Activated CD8-positive, alpha-beta memory T cell treated with anti-CD3 and anti-CD28 coated beads, Interleukin-2, amount 10 ng/mL, durations not matched to agents 7 days and 5 days (primary cell): ENCODE data around the gene C1S. TPM values are rescaled to one million over a fixed set of nuclear protein-coding genes. Genes with fewer than 3 reads are reported as not detected.

ENCODE experiments used
- ATAC-seq: fragments of 150-1000 bp; cut with Tn5 transposase; one replicate; pipeline ENCODE4 v1.10.0; 2021; ENCODE audit warnings: moderate library complexity
- CTCF ChIA-PET: fragments of 350-600 bp; sonication (Branson Sonifier 250); formaldehyde crosslinking; loops from one replicate; lab custom pipeline; 2021; ENCODE audit warnings: antibody characterized with exemption; lab: Charles Lee
- DNase-seq: peaks from one replicate; pipeline ENCODE4 v3.0.0-alpha.2; 2020
- H3K27ac Mint-ChIP-seq: one replicate; pipeline ENCODE4 v1.8.0; 2021; ENCODE audit warnings: mild to moderate bottlenecking, mixed read lengths
- H3K27me3 Mint-ChIP-seq: one replicate; pipeline ENCODE4 v1.8.0; 2021; ENCODE audit warnings: mixed read lengths
- H3K36me3 Mint-ChIP-seq: one replicate; pipeline ENCODE4 v1.8.0; 2021; ENCODE audit warnings: mild to moderate bottlenecking, mixed read lengths
- H3K4me1 Mint-ChIP-seq: one replicate; pipeline ENCODE4 v1.8.0; 2021; ENCODE audit warnings: mixed read lengths
- H3K4me3 Mint-ChIP-seq: one replicate; pipeline ENCODE4 v1.8.0; 2021; ENCODE audit warnings: mild to moderate bottlenecking, moderate library complexity, mixed read lengths
- H3K9me3 Mint-ChIP-seq: one replicate; pipeline ENCODE4 v1.8.0; 2022; ENCODE audit warnings: low read depth, mixed read lengths
- total RNA-seq, 2 experiments: library from RNA; stranded (reverse); gene quantifications; one replicate each; pipeline ENCODE4 v1.2.3, GENCODE V29; 2021

C1S gene
- total RNA-seq, 2 experiments from 2014 or later, result 1.6 to 2.5 TPM

GRCh38 chr12:7069386-7069785 is 8.9 kb downstream of the C1S start:
- no peak overlapping the region for H3K27ac Mint-ChIP-seq
- peaks cover 23% of the 10 kb centered on the region for H3K27me3 Mint-ChIP-seq
- no peak overlapping the region for H3K4me3 Mint-ChIP-seq
- H3K36me3 Mint-ChIP-seq, result no peaks in the 10 kb centered on the region
- CTCF ChIA-PET, result interaction anchor here (1.1 to 1.2 kb wide), 2 partner anchors 24 to 40 kb away, joined by 3 read pairs; partner anchors contain the start of gene C1RL
- DNase-seq (no peak), ATAC-seq (no peak)
- H3K9me3 Mint-ChIP-seq, result no peaks in the 10 kb centered on the region
- peaks cover 2% of the 10 kb centered on the region for H3K4me1 Mint-ChIP-seq

GRCh38 chr12:7072035-7072434 is 11.5 kb downstream of the C1S start:
- Mint-ChIP-seq H3K27ac (no peak overlapping the region), H3K27me3 (peaks cover 23% of the 10 kb centered on the region), H3K4me3 (no peak overlapping the region), H3K36me3 (no peaks in the 10 kb centered on the region), H3K9me3 (no peaks in the 10 kb centered on the region), H3K4me1 (peaks cover 11% of the 10 kb centered on the region)
- ATAC-seq (no peak), DNase-seq (no peak)
- CTCF ChIA-PET, result no interaction called here

- CTCF ChIA-PET, result interaction anchor here (1.3 kb wide), 1 partner anchor 40 kb away, joined by 3 read pairs; no protein-coding TSS in a partner anchor
- peaks cover 11% of the 10 kb centered on the region for H3K4me1 Mint-ChIP-seq
- no peak overlapping the region for H3K27ac Mint-ChIP-seq
- H3K4me3 Mint-ChIP-seq, result no peak overlapping the region
- ATAC-seq (no peak), DNase-seq (no peak)
- H3K9me3 Mint-ChIP-seq, result no peaks in the 10 kb centered on the region
- peaks cover 23% of the 10 kb centered on the region for H3K27me3 Mint-ChIP-seq
- no peaks in the 10 kb centered on the region for H3K36me3 Mint-ChIP-seq
Measured at GRCh38 chr12:7072554-7072953, 12.0 kb downstream of the C1S start.

GRCh38 chr12:7073946-7074345 is 13.4 kb downstream of the C1S start:
- Mint-ChIP-seq H3K27me3 (peaks cover 23% of the 10 kb centered on the region), H3K27ac (no peak overlapping the region), H3K36me3 (no peaks in the 10 kb centered on the region), H3K4me1 (peaks cover 11% of the 10 kb centered on the region), H3K4me3 (no peak overlapping the region), H3K9me3 (no peaks in the 10 kb centered on the region)
- DNase-seq, result no peak
- CTCF ChIA-PET, result no interaction called here
- no peak for ATAC-seq

GRCh38 chr12:7075518-7075917 is 15.0 kb downstream of the C1S start:
- H3K27me3 Mint-ChIP-seq, result peaks cover 23% of the 10 kb centered on the region
- no peak for DNase-seq
- CTCF ChIA-PET, result interaction anchor here (1.3 to 1.7 kb wide), 3 partner anchors 17 to 131 kb away, joined by 4 to 5 read pairs (median 5); partner anchors contain the start of genes C12orf57, C1R, LPCAT3 and RNU7-1
- no peaks in the 10 kb centered on the region for H3K36me3 Mint-ChIP-seq
- no peak overlapping the region for H3K4me3 Mint-ChIP-seq
- peaks cover 11% of the 10 kb centered on the region for H3K4me1 Mint-ChIP-seq
- no peaks in the 10 kb centered on the region for H3K9me3 Mint-ChIP-seq
- H3K27ac Mint-ChIP-seq, result no peak overlapping the region
- no peak for ATAC-seq

- DNase-seq, result no peak
- no peak for ATAC-seq
- peaks cover 11% of the 10 kb centered on the region for H3K4me1 Mint-ChIP-seq
- H3K27me3 Mint-ChIP-seq, result peaks cover 19% of the 10 kb centered on the region
- H3K9me3 Mint-ChIP-seq, result no peaks in the 10 kb centered on the region
- H3K27ac Mint-ChIP-seq, result no peak overlapping the region
- H3K36me3 Mint-ChIP-seq, result no peaks in the 10 kb centered on the region
- CTCF ChIA-PET, result interaction anchor here (1.1 to 1.7 kb wide), 4 partner anchors 17 to 132 kb away, joined by 3 to 5 read pairs (median 4); partner anchors contain the start of genes C12orf57, C1R, C1RL and LPCAT3
- H3K4me3 Mint-ChIP-seq, result no peak overlapping the region
Measured at GRCh38 chr12:7075939-7076338, 15.4 kb downstream of the C1S start.

GRCh38 chr12:7076493-7076892 is 16.0 kb downstream of the C1S start:
- Mint-ChIP-seq H3K27ac (no peak overlapping the region), H3K9me3 (no peaks in the 10 kb centered on the region), H3K4me1 (peaks cover 11% of the 10 kb centered on the region), H3K27me3 (peaks cover 18% of the 10 kb centered on the region), H3K36me3 (no peaks in the 10 kb centered on the region), H3K4me3 (no peak overlapping the region)
- CTCF ChIA-PET, result interaction anchor here (1.1 to 1.7 kb wide), 5 partner anchors 16 to 132 kb away, joined by 3 to 5 read pairs (median 4); partner anchors contain the start of genes C12orf57, C1R, C1RL and LPCAT3
- ATAC-seq (no peak), DNase-seq (no peak)

- ATAC-seq, result no peak
- Mint-ChIP-seq H3K4me3 (no peak overlapping the region), H3K9me3 (peaks cover 2% of the 10 kb centered on the region), H3K36me3 (peaks cover 2% of the 10 kb centered on the region), H3K4me1 (peaks cover 11% of the 10 kb centered on the region), H3K27ac (no peak overlapping the region), H3K27me3 (peaks cover 11% of the 10 kb centered on the region)
- CTCF ChIA-PET, result no interaction called here
- no peak for DNase-seq
Measured at GRCh38 chr12:7078163-7078562, 17.6 kb downstream of the C1S start.

GRCh38 chr12:7079826-7080125 is 19.3 kb downstream of the C1S start:
- Mint-ChIP-seq H3K27ac (no peak overlapping the region), H3K9me3 (peaks cover 5% of the 10 kb centered on the region), H3K36me3 (peaks cover 5% of the 10 kb centered on the region), H3K4me1 (peaks cover 9% of the 10 kb centered on the region), H3K4me3 (no peak overlapping the region), H3K27me3 (peaks cover 4% of the 10 kb centered on the region)
- DNase-seq (no peak), ATAC-seq (no peak)
- CTCF ChIA-PET, result interaction anchor here (1.0 kb wide), 1 partner anchor 11 kb away, joined by 3 read pairs; no protein-coding TSS in a partner anchor

- DNase-seq (no peak), ATAC-seq (no peak)
- Mint-ChIP-seq H3K9me3 (peaks cover 5% of the 10 kb centered on the region), H3K4me3 (no peak overlapping the region), H3K4me1 (no peaks in the 10 kb centered on the region), H3K27me3 (peaks cover 4% of the 10 kb centered on the region), H3K36me3 (peaks cover 5% of the 10 kb centered on the region), H3K27ac (no peak overlapping the region)
- CTCF ChIA-PET, result interaction anchor here (1.1 kb wide), 1 partner anchor 10 kb away, joined by 3 read pairs; no protein-coding TSS in a partner anchor
Measured at GRCh38 chr12:7081037-7081436, 20.5 kb downstream of the C1S start.

- CTCF ChIA-PET, result interaction anchor here (1.0 kb wide), 1 partner anchor 38 kb away, joined by 3 read pairs; no protein-coding TSS in a partner anchor
- H3K27ac Mint-ChIP-seq, result no peak overlapping the region
- no peak overlapping the region for H3K4me3 Mint-ChIP-seq
- DNase-seq (no peak), ATAC-seq (no peak)
- peaks cover 5% of the 10 kb centered on the region for H3K36me3 Mint-ChIP-seq
- H3K27me3 Mint-ChIP-seq, result peaks cover 2% of the 10 kb centered on the region
- no peaks in the 10 kb centered on the region for H3K4me1 Mint-ChIP-seq
- peaks cover 5% of the 10 kb centered on the region for H3K9me3 Mint-ChIP-seq
Measured at GRCh38 chr12:7083125-7083524, 22.6 kb downstream of the C1S start.

- ATAC-seq (no peak), DNase-seq (no peak)
- H3K4me3 Mint-ChIP-seq, result no peak overlapping the region
- no peaks in the 10 kb centered on the region for H3K36me3 Mint-ChIP-seq
- H3K27ac Mint-ChIP-seq, result no peak overlapping the region
- peaks cover 6% of the 10 kb centered on the region for H3K4me1 Mint-ChIP-seq
- CTCF ChIA-PET, result interaction anchor here (1.3 to 2.5 kb wide), 3 partner anchors 15 to 19 kb away, joined by 3 to 9 read pairs (median 8); partner anchors contain the start of gene C1RL
- no peaks in the 10 kb centered on the region for H3K9me3 Mint-ChIP-seq
- no peaks in the 10 kb centered on the region for H3K27me3 Mint-ChIP-seq
Measured at GRCh38 chr12:7089196-7089871, 28.8 kb downstream of the C1S start.

GRCh38 chr12:7090222-7090998 is 29.9 kb downstream of the C1S start:
- ATAC-seq (no peak), DNase-seq (no peak)
- no peak overlapping the region for H3K4me3 Mint-ChIP-seq
- no peaks in the 10 kb centered on the region for H3K36me3 Mint-ChIP-seq
- CTCF ChIA-PET, result interaction anchor here (1.3 to 2.1 kb wide), 5 partner anchors 18 to 218 kb away, joined by 3 to 9 read pairs (median 6); partner anchors contain the start of gene C1RL
- H3K9me3 Mint-ChIP-seq, result no peaks in the 10 kb centered on the region
- H3K27me3 Mint-ChIP-seq, result no peaks in the 10 kb centered on the region
- no peak overlapping the region for H3K27ac Mint-ChIP-seq
- peaks cover 6% of the 10 kb centered on the region for H3K4me1 Mint-ChIP-seq
